Astrocyte (in vitro differentiated cells and primary cell): ENCODE measurements around the gene TTLL7.

Experiments
- CTCF ChIP-seq: IDR thresholded peaks from 2 replicates; pipeline ENCODE4 v1.5.1; 2011; ENCODE audit warnings: low read depth, mild to moderate bottlenecking, inconsistent platforms, low read length, moderate library complexity; ENCODE audit not compliant: insufficient read depth
- EZH2 ChIP-seq: IDR thresholded peaks from 2 replicates; pipeline ENCODE4 v1.6.1; 2012; ENCODE audit warnings: mild to moderate bottlenecking, low read length, inconsistent platforms; ENCODE audit not compliant: insufficient read depth

- TF ChIP-seq CTCF: no peak
- no peak for TF ChIP-seq EZH2
Measured at GRCh38 chr1:83887483-83887882, 111.4 kb downstream of the TTLL7 start.
